Activated CD8-positive, alpha-beta memory T cell treated with anti-CD3 and anti-CD28 coated beads, Interleukin-2, amount 50 U/mL, for 1 hour (primary cell): ENCODE results near the gene BATF.

Source experiments
- DNase-seq: peaks from one replicate; pipeline ENCODE4 v3.0.0-alpha.2; 2020; ENCODE audit errors: extremely low read depth

The BATF gene

DNA sequence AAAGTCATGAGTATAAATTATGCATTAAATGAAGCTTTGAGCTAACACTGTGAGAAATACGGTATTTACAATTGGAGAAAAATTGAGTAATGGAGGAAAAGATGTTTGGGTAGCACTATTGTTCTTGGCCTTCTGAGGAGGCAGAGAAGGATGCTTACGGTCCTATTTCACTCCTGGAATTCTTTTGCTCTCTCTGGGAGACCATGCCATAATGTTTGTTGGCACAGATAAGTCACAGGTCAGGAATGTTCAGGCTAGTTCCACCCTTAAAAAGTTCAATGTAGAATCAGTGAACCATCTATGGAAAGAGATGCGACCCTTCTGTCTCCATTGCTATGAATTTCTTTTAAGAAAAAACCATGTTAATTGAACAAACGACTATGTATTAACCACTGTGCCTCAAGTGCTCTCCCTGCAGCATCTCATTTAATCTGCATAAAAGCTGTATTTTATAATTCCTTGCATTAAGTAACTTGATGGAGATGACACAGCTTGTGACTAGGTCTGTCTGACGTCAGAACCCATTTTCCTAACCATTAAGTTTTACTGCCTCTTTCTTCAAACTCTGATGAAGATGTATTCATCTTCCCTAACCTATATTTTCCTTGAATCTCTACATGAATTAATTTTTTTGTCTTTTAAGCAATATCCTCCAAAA is 9.5 kb downstream of the BATF start:
- no peak for DNase-seq

DNA sequence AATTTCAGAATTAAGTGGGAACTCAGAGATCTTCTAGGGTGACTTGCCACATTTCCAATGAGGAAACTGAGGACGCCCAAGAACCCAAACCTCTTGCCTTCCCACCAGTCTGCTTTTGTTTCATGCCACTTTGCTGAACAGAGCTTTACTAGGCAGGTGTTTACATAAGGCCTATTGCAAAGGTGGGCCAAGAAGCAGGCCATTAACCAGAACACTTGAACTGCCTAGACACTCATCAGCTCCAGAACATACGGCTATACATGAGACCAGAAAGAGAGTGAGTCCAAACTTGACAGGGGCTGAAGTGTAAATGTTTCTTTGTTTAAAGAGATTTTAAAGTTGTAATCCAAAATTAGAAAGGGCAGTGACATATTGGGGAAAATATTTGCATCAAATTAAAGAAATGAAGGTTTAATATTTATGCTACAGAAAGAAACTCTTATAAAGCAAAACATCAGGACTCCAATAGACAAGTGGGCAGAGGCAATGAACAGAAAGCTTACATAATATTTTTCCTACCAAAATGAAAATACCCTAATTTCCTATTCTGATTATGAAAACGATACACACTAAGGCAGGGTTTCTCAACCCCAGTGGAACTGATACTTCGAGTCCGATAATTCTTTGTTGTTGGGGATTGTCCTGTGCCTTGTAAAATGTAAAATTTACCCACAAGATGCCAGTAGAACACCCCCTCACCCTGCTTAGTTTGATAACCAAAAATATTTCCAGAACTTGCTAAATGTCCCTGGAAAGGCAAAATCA is 11.7 kb downstream of the BATF start:
- DNase-seq, result no peak

DNA sequence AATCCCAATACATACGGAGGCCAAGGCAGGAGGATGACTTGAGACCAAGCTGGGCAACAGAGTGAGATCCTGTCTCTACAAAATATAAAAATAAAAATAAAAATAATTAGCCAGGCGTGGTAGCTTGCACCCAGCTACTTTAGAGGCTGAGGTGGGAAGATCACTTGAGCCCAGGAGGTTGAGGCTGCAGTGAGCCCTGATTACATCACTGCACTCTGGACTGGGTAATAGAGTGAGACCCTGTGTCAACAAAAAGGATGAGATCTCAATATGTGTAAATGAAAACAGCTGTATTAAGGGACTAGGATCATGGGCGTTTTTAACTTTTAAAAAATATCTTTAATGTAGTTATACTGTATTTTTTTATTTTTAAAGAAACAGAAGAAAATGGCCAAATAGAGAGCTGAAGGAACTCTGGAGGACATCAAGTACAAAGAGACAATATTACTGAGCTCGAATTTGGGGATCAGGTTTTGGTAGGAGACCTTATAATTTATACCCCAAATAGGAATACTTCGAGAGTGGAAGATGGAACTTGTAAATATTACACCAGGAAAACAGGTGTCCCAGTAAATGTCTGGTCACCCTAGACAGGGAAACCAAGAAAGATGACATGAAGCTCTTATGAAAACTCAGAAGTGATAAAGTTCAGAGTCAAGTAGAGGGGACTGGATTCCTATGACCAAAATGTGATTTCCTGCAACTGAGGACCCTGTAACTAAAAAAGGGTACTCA is 13.1 kb downstream of the BATF start:
- no peak for DNase-seq

DNA sequence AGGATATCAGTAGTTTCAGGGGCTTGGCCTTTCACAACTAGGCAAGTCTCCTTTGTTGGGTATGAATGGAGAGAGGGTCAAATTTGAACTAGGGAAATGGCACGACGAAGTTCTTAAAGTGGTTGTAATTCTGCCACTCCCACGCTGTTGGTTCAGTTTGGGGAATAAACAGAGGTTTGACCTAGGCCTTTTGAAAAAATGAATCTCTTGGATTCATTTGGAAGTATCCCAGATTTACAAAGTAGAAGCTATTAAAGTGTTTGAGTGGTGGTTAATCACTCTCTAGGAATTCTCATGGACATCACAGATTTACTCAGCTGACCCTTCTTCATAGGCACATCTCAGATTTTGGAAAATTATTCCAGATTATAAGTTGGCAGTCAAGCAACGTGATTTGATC is 14.8 kb downstream of the BATF start:
- no peak for DNase-seq

DNA sequence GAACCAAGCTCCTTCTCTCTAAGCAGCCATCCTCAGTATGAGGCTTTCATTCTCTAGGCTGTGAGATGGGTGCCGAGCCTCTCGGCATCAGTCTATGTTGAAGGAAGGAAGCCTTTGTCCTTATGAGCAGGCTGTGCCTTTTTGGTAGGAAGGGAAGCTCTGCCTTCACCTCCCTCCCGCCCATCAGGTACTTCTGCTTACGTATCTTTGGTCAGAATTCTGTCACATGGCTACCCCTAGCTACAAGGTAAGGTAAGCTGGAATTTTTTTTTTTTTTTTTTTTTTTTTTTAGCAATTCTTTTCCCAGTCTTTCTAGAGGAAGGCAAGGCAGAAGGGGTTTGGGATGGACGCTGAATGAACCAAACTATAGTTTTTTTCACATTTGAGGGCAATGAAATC is 16.9 kb downstream of the BATF start:
- DNase-seq, result no peak

DNA sequence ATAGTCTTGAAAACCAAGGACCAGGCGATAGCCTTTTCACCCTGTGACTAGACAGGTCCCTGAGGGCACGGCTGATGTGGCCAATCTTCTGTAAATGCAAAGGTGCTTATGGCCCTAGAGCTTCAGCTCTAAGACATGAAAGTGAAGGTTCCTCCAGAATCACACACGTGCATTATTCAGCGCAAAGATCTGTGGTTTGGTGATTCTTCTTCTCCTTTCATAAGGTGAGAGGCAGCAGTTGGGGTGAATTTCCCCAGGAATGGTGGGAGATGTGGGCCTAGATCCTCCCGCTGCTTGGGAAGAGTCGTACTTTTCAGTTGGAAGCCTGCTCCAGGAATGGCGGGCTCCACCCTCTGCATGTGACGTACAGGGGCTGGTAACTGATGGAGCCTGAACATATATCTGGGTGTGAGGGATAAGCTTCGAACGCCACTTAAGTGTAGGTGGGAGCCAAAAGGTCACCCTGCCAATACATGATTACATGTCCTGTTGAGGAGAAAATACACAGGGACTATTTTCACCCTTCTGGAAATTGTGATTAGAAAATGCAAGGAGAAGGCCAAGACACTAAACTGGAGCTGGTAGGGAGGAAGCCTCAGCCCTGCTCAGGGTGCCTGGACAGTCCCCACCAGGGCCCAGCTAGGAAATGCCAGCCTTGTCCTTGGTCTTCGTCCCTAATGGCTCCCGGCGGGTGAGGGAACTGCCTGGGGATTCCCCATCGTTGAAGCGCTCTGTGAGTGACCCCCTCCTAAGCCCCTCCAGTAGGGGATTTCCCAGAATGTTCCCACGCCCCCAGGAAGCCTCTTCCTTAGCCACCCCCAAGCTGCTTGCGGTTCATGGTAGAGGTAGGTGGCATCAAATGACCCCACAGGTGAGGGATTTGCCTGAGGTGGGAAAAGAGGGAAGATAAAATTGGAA is 17.6 kb downstream of the BATF start:
- DNase-seq, result no peak

DNA sequence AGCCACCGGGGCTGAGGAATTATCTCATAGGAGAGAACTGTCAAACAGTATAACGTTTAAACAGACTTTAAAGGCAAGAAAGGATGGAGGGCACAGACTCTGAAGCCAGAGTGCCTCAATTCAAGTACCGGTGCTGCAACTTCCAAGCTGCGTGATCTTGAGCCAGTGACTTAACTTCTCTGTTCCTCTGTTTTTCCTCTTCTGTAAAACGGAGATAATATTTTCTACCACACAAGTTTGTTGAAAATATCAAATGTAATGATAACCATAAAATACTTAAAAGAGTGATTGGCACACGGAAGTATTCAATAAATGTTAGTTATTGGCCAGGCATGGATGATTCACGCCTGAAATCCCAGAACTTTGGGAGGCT is 18.2 kb downstream of the BATF start:
- no peak for DNase-seq

DNA sequence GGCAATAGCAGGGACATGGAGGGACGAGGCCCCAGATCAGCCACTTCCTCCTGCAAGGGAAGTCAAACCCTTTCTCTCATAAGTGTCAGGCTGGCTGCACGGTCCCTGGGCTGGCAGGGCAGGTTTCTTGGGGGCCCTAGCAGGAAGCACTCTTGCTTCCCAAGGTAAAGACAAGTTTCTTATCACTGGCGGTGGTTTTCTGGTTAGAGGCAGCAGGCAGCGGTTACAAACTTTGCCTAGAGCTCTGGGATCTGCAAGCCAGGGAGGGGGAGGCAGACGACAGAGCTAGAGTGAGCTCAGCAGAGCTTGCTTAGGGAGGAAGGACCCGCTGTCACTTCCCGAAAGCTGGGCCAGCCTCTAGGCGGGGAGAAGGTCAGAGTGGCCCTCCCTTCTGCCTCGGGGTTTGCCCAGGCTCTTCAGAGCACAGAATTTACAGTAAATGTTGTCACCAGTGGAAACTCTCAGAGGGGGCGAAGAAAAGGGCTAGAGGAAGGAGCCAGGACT is 20.4 kb downstream of the BATF start:
- DNase-seq, result peak; percentile 35

DNA sequence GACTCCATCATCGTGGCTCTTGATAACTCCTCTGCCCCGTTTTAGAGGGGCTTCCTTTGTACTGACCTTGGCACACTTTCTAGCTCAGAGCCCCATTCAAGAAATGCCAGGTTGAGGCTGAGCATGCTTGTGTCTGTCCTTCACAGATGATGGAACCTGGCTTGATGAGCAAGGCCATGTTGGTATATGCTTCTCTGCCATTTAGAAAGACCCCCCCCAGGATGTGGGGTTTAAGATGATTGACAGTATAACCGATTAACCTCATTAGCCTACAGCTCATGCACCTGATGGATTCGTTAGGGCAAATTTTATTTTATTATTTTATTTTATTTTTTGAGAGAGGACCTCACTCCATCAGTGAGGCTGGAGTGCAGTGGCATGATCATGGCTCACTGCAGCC is 21.0 kb downstream of the BATF start:
- DNase-seq, result no peak

DNA sequence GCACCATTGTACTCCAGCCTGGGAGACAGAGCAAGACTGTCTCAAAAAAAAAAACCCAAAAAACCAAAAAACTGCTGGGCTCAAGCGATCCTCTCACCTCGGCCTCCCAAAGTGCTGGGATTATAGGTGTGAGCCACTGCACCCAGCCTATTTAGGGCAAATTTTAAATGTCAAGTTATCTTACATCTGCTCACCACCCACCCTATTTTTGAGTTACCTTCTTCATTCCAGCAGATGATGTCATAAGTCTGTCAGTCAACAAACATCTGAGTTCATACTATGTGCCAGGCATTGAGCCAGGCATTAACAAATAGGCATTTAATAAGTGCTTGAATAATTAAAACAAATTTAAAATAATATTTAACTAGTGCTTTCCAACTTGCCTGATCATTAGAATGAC is 21.5 kb downstream of the BATF start:
- no peak for DNase-seq

DNA sequence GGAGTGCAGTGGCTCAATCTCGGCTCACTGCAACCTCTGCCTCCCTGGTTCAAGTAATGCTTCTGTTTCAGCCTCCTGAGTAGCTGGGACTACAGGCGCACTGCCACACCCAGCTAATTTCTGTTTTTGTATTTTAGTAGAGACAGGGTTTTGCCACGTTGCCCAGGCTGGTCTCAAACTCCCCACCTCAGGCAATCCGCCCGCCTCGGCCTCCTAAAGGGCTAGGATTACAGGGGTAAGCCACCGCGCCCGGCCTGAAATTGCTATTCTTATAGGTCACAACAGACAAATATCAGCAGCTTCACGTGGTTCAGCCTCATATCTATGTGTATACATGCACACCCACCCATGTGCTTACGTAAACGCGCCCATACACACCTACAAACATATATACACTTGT is 23.6 kb downstream of the BATF start:
- DNase-seq, result no peak

DNA sequence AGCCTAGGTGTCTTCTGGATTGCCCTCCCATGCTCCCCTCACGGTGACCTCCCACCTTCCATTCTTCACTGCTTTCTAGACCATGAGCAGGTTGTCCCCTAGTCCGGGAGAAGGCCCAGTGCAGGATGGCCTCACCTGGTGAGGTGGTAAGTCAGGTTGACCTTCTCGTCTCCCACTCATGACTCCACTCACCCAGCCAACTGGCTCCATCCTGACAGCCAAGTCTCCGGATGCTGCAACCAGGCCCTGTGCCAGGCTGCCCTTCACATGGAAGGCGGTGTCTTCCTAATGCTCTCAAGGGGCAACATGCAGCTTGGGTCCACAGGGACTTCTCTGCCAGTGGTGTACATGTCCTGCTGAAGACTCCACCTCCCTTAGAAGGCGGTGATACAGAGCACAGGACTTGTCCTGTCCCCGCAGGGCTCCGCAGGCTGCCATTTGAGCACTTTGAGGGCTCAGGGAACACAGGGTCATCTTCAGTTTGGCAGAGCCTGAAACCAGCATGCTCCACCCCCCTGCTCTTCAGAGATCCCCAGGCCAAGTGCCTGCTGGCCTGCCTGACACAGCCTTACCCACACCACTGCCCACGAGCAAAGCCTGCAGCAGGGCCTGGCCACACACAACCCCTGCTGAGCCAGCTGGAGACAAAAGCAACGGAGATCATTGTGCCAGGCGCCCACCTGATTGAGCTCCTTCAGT is 25.4 kb downstream of the BATF start:
- no peak for DNase-seq

DNA sequence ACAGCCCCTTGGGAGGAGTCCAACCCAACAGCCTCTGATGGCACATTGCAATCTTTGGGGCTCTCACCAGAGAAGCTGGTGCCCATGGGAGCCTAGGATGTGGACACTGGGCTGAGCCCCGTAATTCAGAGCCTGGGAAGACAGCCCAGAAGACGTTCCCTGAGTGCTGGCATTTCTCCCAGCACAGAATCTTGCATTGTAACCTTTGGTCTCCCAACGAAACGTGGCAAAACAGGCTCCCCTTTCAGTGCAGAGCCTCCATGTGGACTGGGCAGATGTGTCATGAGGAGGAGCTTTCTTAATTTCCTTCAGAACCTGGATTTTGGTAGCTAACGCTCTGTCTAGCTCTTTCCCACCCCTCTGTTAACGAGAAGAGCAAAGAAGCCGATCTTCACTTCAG is 26.3 kb downstream of the BATF start:
- DNase-seq, result no peak

DNA sequence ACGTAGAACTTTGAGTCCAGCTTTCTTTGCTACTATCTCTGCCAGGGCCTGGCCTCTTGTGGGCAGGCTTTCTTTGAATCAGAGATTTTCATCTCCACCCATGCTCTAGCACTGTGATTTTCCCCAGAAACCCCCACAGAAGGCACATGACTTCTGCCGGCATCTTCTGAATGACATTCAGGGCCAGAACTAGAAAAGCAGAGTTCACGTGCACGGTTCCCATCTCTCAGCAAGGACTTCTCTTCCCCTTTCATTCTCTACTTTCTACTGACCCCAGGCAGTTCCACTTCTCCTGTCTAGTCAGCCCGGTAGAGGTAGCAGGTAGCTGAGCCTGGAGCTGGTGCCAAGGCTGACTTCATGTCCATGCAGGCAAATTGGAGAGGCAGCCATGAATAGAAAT is 26.9 kb downstream of the BATF start:
- DNase-seq, result no peak

DNA sequence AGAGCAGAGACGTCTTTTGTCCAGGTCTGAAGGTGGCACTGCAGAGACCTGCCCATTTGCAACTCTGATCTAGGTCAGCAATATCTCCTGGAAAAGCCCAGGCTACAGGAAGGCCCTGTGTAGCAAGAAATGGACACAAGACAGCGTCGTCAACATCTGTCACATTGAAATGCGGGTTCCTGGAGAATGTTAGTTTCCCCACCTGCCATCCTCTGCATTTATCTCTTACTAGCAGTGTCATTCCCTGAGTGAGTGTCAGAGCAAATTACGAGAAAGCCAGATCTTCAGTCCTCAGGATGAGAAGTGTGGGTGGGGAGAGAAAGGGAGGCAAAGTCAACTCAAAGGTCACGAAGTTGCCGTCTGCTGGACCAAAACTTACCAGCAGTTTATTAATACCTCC is 28.8 kb downstream of the BATF start:
- DNase-seq, result no peak

DNA sequence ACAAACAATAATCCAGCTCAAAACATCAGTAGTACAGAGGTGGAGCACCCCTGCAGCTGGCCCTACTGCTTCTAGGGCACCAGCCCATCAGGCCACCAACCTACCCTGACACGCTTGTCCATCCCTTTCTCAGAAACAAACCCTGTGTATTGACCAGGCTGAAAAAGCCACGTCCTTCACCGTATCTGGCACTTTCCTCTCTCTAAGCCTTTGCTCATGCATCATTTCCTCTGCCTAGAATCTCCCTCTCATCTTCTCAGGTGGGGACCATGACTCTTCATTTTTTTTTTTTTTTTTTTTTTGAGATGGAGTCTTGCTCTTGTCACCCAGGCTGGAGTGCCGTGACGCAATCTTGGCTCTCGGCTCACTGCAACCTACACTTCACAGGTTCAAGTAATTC is 30.9 kb downstream of the BATF start:
- DNase-seq, result no peak

DNA sequence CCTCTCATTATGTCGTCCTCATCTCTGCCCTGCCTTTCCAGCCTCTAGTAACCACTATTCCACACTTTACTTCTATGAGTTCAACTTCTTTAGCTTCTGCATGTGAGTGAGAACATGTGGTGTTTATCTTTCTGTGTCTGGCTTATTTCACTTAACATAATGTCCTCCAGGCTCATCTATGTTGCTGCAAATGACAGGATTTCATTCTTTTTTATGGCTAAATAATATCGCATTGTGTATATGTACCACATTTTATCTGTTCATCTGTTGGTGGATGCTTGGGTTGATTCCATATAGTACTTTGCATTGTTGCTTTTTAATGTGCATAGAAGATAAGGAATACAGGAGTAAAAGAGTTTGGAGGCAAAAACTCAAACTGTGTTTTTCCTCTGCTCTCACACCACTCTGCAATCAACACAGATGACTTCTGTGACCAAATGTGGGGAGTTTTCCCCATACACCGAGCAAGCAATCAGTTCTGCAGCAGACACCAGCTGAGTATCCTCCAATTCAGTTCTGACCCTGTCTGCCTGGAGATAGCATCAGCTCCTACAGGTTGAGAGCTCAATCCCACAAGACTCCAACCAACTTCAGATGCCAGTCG is 31.6 kb downstream of the BATF start:
- DNase-seq, result no peak

DNA sequence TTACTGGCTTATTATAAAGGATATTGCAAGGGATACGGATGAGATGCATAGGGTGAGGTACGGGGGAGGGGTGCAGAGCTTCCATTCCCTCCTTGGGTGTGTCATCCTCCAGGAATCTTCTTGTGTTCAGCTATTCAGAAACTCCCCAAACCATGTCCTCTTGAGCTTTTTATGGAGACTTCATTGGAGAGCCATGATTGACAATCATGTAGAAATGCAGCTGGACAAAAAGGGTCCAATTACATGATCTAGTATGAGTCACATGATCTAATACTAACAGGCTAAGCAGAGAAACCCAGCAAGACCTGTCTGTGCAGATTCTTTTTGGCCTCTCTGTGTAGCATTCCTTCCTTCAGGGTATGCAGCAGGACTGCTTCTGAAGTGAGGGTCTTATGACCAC is 32.2 kb downstream of the BATF start:
- DNase-seq, result no peak

DNA sequence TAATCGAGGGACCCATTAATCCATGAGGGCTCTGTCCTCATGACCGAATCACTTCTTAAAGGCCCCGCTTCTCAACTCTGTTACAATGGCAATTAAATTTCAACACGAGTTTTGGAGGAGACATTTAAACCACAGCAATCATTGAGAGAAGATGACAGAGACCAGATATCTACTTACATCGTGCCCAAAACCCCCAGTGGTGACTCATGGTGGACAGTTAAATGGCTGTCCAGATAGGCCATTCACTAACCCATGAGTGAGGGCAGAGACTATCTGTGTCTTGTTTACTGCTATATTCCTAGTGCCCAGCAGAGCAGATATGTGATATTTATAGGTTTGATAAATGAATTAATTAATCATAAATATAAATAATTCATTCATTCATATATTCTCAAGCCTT is 36.2 kb downstream of the BATF start:
- no peak for DNase-seq

DNA sequence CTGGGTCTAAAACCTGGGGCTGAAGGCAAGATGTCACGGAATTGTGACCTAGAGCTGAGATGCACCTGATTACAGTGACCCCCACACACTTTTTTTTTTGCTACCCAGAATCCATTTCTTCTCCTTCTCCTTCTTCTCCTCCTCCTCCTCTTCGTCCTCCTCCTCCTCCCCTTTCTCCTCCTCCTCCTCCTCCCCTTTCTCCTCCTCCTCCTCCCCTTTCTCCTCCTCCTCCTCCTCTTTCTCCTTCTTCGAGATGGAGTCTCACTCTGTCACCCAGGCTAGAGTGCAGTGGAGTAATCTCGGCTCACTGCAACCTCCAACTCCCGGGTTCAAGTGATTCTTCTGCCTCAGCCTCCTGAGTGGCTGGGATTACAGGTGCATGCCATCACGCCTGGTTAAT is 36.8 kb downstream of the BATF start:
- no peak for DNase-seq
